Tibial nerve (tissue), 4 donors: ENCODE results near the gene NFATC2.

ENCODE experiments used
- CTCF ChIP-seq, 5 experiments: fragments of 200-600 bp in 3 of 5; fragments of 450-650 bp in 2 of 5; sonication (generic) in 3 of 5; IDR thresholded peaks; one replicate each; pipeline ENCODE4 v1.5.1; 2016 to 2019; ENCODE audit warnings: antibody characterized with exemption in 5 of 5, mild to moderate bottlenecking in 3 of 5, moderate library complexity in 2 of 5
- EP300 ChIP-seq, 2 donors: sonication (generic); formaldehyde crosslinking; IDR thresholded peaks; one replicate each; pipeline ENCODE4 v1.6.1; 2017; ENCODE audit warnings: antibody characterized with exemption in 2 of 2, mild to moderate bottlenecking in 1 of 2
- POLR2A ChIP-seq, 2 donors: fragments of 450-650 bp; IDR thresholded peaks; one replicate each; pipeline ENCODE4 v1.6.1; 2017; ENCODE audit warnings: antibody characterized with exemption in 2 of 2, mild to moderate bottlenecking in 2 of 2, moderate library complexity in 2 of 2

- TF ChIP-seq EP300 (IDR thresholded peaks at IDR 0.05) (no peak), POLR2A (IDR thresholded peaks at IDR 0.05) (no peak), CTCF (IDR thresholded peaks at IDR 0.05) (no peak)
Measured at GRCh38 chr20:51429696-51430095, 112.8 kb downstream of the NFATC2 start.
